Endothelial cell of umbilical vein (primary cell): ENCODE results near the gene LRRC56. TPM values are rescaled to one million over a fixed set of nuclear protein-coding genes. Genes with fewer than 3 reads are reported as not detected.

Experiments used
- BruUV-seq: library from RNA; stranded (reverse); fragments of 400-500 nt; replicated peaks from 2 replicates; lab custom pipeline; 2021; lab: Mats Ljungman, UMichigan
- CTCF ChIA-PET: fragments of 300-600, 350-600 bp; sonication (Branson Sonifier 250); formaldehyde crosslinking; loops from one replicate; lab custom pipeline; 2021; ENCODE audit warnings: antibody characterized with exemption, inconsistent platforms; lab: Charles Lee
- POLR2A ChIA-PET: fragments of 300-600, 350-600 bp; sonication (Branson Sonifier 250); formaldehyde crosslinking; loops from one replicate; lab custom pipeline; 2021; ENCODE audit warnings: antibody characterized with exemption, inconsistent platforms; lab: Charles Lee
- DNase-seq: peaks from one replicate; pipeline ENCODE4 v3.0.0-alpha.2; 2011; ENCODE audit warnings: low read depth, low spot score
- FAIRE-seq: peaks from 2 replicates; lab custom pipeline; 2011; peaks lifted over from hg19 to GRCh38; lab: Jason Lieb, UNC
- H2AFZ ChIP-seq: 2 replicates; pipeline ENCODE4 v1.6.0; 2012; ENCODE audit warnings: low read depth, low read length, control low read depth, inconsistent platforms
- H3K27ac ChIP-seq: 2 replicates; pipeline ENCODE4 v1.5.1; 2011; ENCODE audit warnings: low read depth, mild to moderate bottlenecking, control low read depth, low read length, moderate library complexity; ENCODE audit not compliant: insufficient read depth
- H3K27me3 ChIP-seq, 2 experiments: 2 replicates each; pipeline versions ENCODE4 v1.6.0 to v1.6.1; 2011; ENCODE audit warnings: low read length in 2 of 2, mixed read lengths in 1 of 2; ENCODE audit not compliant: control insufficient read depth in 2 of 2, insufficient read depth in 2 of 2
- H3K36me3 ChIP-seq, 2 experiments: 2 replicates in 1 of 2; 3 replicates in 1 of 2; pipeline ENCODE4 v1.5.1; 2011; ENCODE audit warnings: low read length in 2 of 2, mild to moderate bottlenecking in 1 of 2, moderate library complexity in 1 of 2; ENCODE audit not compliant: control insufficient read depth in 2 of 2, insufficient read depth in 2 of 2; ENCODE audit errors: extremely low read depth in 1 of 2
- H3K4me1 ChIP-seq: 3 replicates; pipeline ENCODE4 v1.5.1; 2011; ENCODE audit warnings: mild to moderate bottlenecking, low read length; ENCODE audit not compliant: control insufficient read depth, insufficient read depth; ENCODE audit errors: extremely low read depth
- H3K4me2 ChIP-seq: 2 replicates; pipeline ENCODE4 v1.6.1; 2011; ENCODE audit warnings: low read length, control low read depth, mixed read lengths; ENCODE audit not compliant: insufficient read depth
- H3K4me3 ChIP-seq, 3 experiments: fragments of 200-600 bp in 1 of 3; sonication (generic), shearing (Covaris generic) in 1 of 3; replicated peaks in 1 of 3; 2 replicates each; pipeline ENCODE4 v1.5.1; 2011 to 2016; ENCODE audit warnings: control low read depth in 3 of 3, low read length in 3 of 3, mild to moderate bottlenecking in 2 of 3, inconsistent platforms in 1 of 3, low read depth in 1 of 3, moderate library complexity in 1 of 3; ENCODE audit not compliant: insufficient read depth in 1 of 3
- H3K79me2 ChIP-seq: 2 replicates; pipeline ENCODE4 v1.6.0; 2012; ENCODE audit warnings: low read length, inconsistent platforms; ENCODE audit not compliant: control insufficient read depth, insufficient read depth
- H3K9ac ChIP-seq: replicated peaks from 2 replicates; pipeline ENCODE3; 2011; ENCODE audit warnings: low read length, control low read depth; ENCODE audit not compliant: insufficient read depth; ENCODE audit errors: extremely low read depth
- H3K9me1 ChIP-seq: replicated peaks from 3 replicates; pipeline ENCODE4 v1.6.0; 2011; ENCODE audit warnings: mild to moderate bottlenecking, low read length; ENCODE audit not compliant: control insufficient read depth, insufficient read depth; ENCODE audit errors: extremely low read depth
- H3K9me3 ChIP-seq: replicated peaks from 2 replicates; pipeline ENCODE4 v1.5.1; 2012; ENCODE audit warnings: low read length, inconsistent platforms; ENCODE audit not compliant: control insufficient read depth, insufficient read depth
- H4K20me1 ChIP-seq: replicated peaks from 2 replicates; pipeline ENCODE3; 2011; ENCODE audit warnings: mild to moderate bottlenecking, low read length; ENCODE audit not compliant: control insufficient read depth, insufficient read depth; ENCODE audit errors: extremely low read depth
- CTCF ChIP-seq, 2 donors: IDR thresholded peaks; 1 replicate in 1 of 2; 2 replicates in 1 of 2; pipeline ENCODE4 v1.5.1; 2011; ENCODE audit warnings: low read length in 2 of 2, mild to moderate bottlenecking in 2 of 2, moderate library complexity in 2 of 2, control low read depth in 1 of 2, inconsistent platforms in 1 of 2, low read depth in 1 of 2; ENCODE audit not compliant: insufficient read depth in 1 of 2; ENCODE audit errors: extremely low read depth in 1 of 2
- MAX ChIP-seq: IDR thresholded peaks from 2 replicates; pipeline ENCODE4 v1.6.1; 2011; ENCODE audit not compliant: insufficient read depth, insufficient read length
- MYC ChIP-seq: IDR thresholded peaks from one replicate; pipeline ENCODE4 v1.6.1; 2011; ENCODE audit warnings: mild to moderate bottlenecking, low read depth, low read length
- dilution Hi-C: fragments of 300-500 bp; cut with MboI; formaldehyde crosslinking; loops from one replicate; pipeline ENCODE4 v1.15.0; 2019; ENCODE audit warnings: low sequenced_read_pairs; ENCODE audit not compliant: extremely low pct_ligation_motif_present
- intact Hi-C: fragments of 100-400 bp; cut with micrococcal nuclease; formaldehyde crosslinking; loops from one replicate; pipeline ENCODE4 v1.10.0; 2022
- polyA plus RNA-seq, 4 experiments: library from polyadenylated mRNA; depleted of rRNA in 3 of 4; stranded (reverse) in 3 of 4; unstranded in 1 of 4; fragments of >200 nt; gene quantifications; 2 replicates each; pipeline versions ENCODE4 v1.2.1 to v1.2.3, GENCODE V29; 2011 to 2012; ENCODE audit warnings: missing spikeins in 1 of 4
- total RNA-seq: library from RNA; stranded (reverse); gene quantifications from 2 replicates; pipeline ENCODE4 v1.2.3, GENCODE V29; 2021

The LRRC56 gene
- total and polyA plus RNA-seq, 2 donors (not counting 3 experiments of a cell fraction or from before 2014, with no cell fraction given) = 0.47 to 0.55 TPM

- H2AFZ ChIP-seq = no peak overlapping the region
- no TSS peak for BruUV-seq
Observed at GRCh38 chr11:535210-535518, 2.2 kb upstream of the LRRC56 start.

More at GRCh38 chr11:535210-535518, 2.2 kb upstream of the LRRC56 start:
- Histone ChIP-seq H3K9me3 (no peaks in the 10 kb centered on the region), H3K27ac (no peak overlapping the region), H3K27me3 (no peaks in the 10 kb centered on the region), H3K36me3 (peaks cover 4 to 15% of the 10 kb centered on the region in 2 experiments), H3K4me3 (peak overlapping the region in 2 of 3 experiments; percentile 54 to 74), H3K9me1 (no peaks in the 10 kb centered on the region), H3K79me2 (peaks cover 16% of the 10 kb centered on the region), H3K9ac (no peak overlapping the region), H4K20me1 (no peaks in the 10 kb centered on the region), H3K4me2 (no peak overlapping the region), H3K4me1 (peaks cover 7% of the 10 kb centered on the region)
- intact Hi-C loops = loop anchor here (2.0 to 5.0 kb wide), 2 partner anchors 16 to 162 kb away; partner anchors contain the start of genes DEAF1 and TMEM80
- CTCF ChIA-PET = interaction anchor here (2.1 kb wide), 1 partner anchor 20 kb away, joined by 11 read pairs; no protein-coding TSS in a partner anchor
- POLR2A ChIA-PET = no interaction called here
- DNase-seq (no peak), FAIRE-seq (no peak)
- dilution Hi-C loops = no loop called here
- TF ChIP-seq MAX (no peak), MYC (no peak), CTCF (IDR thresholded peaks at IDR 0.05; ENCODE audit: extremely low read depth in 1 of 2, insufficient read depth in 1 of 2, low read depth in 1 of 2, low read length in 2 of 2) (peak in 1 of 2 donors; percentile 10)
